ENCODE measurements around the gene TMEM214.

- peak in 1 of 7 experiments; percentile 18 for TF ChIP-seq CTCF (IDR thresholded peaks at IDR 0.05)
- no peak for TF ChIP-seq POLR2A (IDR thresholded peaks at IDR 0.05)
Measured at GRCh38 chr2:27085062-27085672, 52.4 kb downstream of the TMEM214 start.

Data from stomach (tissue), 4 donors.